ENCODE measurements around the gene ZBTB6. TPM values are rescaled to one million over a fixed set of nuclear protein-coding genes. Genes with fewer than 3 reads are reported as not detected.

Gene ZBTB6
- total and polyA plus RNA-seq, 2 of the 13 experiments (the other 11 are each of a cell fraction or from before 2014, with no cell fraction given), result 3.7 to 7.1 TPM

- TF ChIP-seq HMGXB3 (CRISPR knock-in tag; IDR thresholded peaks at IDR 0.05; ENCODE audit: borderline replicate concordance) (no peak), BORCS8-MEF2B (CRISPR knock-in tag; IDR thresholded peaks at IDR 0.05) (peak; percentile 48; the same call in 1 of the 2 replicates), HNF4G (IDR thresholded peaks at IDR 0.05; ENCODE audit: borderline replicate concordance, low read depth, low read length) (no peak), HNF4G (CRISPR knock-in tag; IDR thresholded peaks at IDR 0.05; ENCODE audit: borderline replicate concordance, low read depth) (0 out of 2 replicates have a peak, but pooled peaks have one; percentile 31), SSRP1 (CRISPR knock-in tag; IDR thresholded peaks at IDR 0.05) (no peak; the same call in 1 of the 2 replicates), ZNF850 (CRISPR knock-in tag; conservative IDR thresholded peaks at IDR 0.05) (no peak), NR1H2 (CRISPR knock-in tag; IDR thresholded peaks at IDR 0.05; ENCODE audit: borderline replicate concordance, low read depth) (no peak), MYPOP (CRISPR knock-in tag; IDR thresholded peaks at IDR 0.05) (no peak), TIGD3 (CRISPR knock-in tag; IDR thresholded peaks at IDR 0.05; ENCODE audit: borderline replicate concordance) (no peak), IKZF1 (IDR thresholded peaks at IDR 0.05) (no peak), RARA (CRISPR knock-in tag; IDR thresholded peaks at IDR 0.05) (0 out of 2 replicates have a peak, but pooled peaks have one; percentile 7), GABPB1 (CRISPR knock-in tag; IDR thresholded peaks at IDR 0.05) (peak; percentile 87), PITX1 (CRISPR knock-in tag; IDR thresholded peaks at IDR 0.05) (no peak), KDM3A (CRISPR knock-in tag; IDR thresholded peaks at IDR 0.05; ENCODE audit: low read depth) (0 out of 2 replicates have a peak, but pooled peaks have one; percentile 29), FOSL1 (CRISPR knock-in tag; IDR thresholded peaks at IDR 0.05; ENCODE audit: borderline replicate concordance) (no peak), SOX5 (CRISPR knock-in tag; IDR thresholded peaks at IDR 0.05; ENCODE audit: borderline replicate concordance) (0 out of 2 replicates have a peak, but pooled peaks have one; percentile 7), ZNF44 (CRISPR knock-in tag; IDR thresholded peaks at IDR 0.05) (no peak), NCOA2 (CRISPR knock-in tag; IDR thresholded peaks at IDR 0.05) (0 out of 2 replicates have a peak, but pooled peaks have one; percentile 5), BCLAF1 (IDR thresholded peaks at IDR 0.05) (no peak), THYN1 (CRISPR knock-in tag; IDR thresholded peaks at IDR 0.05; ENCODE audit: borderline replicate concordance, low read depth) (no peak)
Observed at GRCh38 chr9:122940749-122941581, 27.8 kb upstream of the ZBTB6 start, which contains the start of gene RABGAP1 (continued).

All from HepG2 (cell line).